ENCODE data around the gene ANXA2.

The ANXA2 gene

GRCh38 chr15:60417112-60417511 lies 19.3 kb upstream of the ANXA2 start:
- Histone ChIP-seq H3K9ac (ENCODE audit: low read depth, low read length, poor library complexity, severe bottlenecking) (no peak overlapping the region), H3K4me1 (ENCODE audit: insufficient read depth, low read length, poor library complexity, severe bottlenecking) (no peaks in the 10 kb centered on the region), H3K9me2 (replicated peaks; ENCODE audit: low read depth, low read length) (no peaks in the 10 kb centered on the region), H3K27me3 (ENCODE audit: insufficient read depth, low read length, poor library complexity, severe bottlenecking) (no peaks in the 10 kb centered on the region), H2AFZ (ENCODE audit: low read length) (no peak overlapping the region), H3K4me3 (ENCODE audit: low read length, poor library complexity, severe bottlenecking) (no peak overlapping the region), H3K36me3 (ENCODE audit: insufficient read depth, low read length) (no peaks in the 10 kb centered on the region), H3F3A (ENCODE audit: low read depth) (no peaks in the 10 kb centered on the region), H4K20me1 (ENCODE audit: insufficient read depth, low read length, poor library complexity, severe bottlenecking) (no peaks in the 10 kb centered on the region), H3K9me3 (ENCODE audit: insufficient read depth, low read depth, low read length) (no peaks in the 10 kb centered on the region), H3K4me2 (ENCODE audit: low read depth, low read length, poor library complexity, severe bottlenecking) (no peak overlapping the region), H3K79me2 (ENCODE audit: insufficient read depth, low read length) (no peaks in the 10 kb centered on the region)
- TF ChIP-seq CTCF (conservative IDR thresholded peaks at IDR 0.05; ENCODE audit: low read length): no peak
- no peak for TF ChIP-seq EZH2phosphoT487 (IDR thresholded peaks at IDR 0.05; ENCODE audit: borderline replicate concordance)

GRCh38 chr15:60416484-60416883 lies 18.7 kb upstream of the ANXA2 start:
- Histone ChIP-seq H3K4me2 (ENCODE audit: low read depth, low read length, poor library complexity, severe bottlenecking) (no peak overlapping the region), H2AFZ (ENCODE audit: low read length) (no peak overlapping the region), H3K36me3 (ENCODE audit: insufficient read depth, low read length) (no peaks in the 10 kb centered on the region), H3K4me3 (ENCODE audit: low read length, poor library complexity, severe bottlenecking) (no peak overlapping the region), H3K9me3 (ENCODE audit: insufficient read depth, low read depth, low read length) (no peaks in the 10 kb centered on the region), H3K27me3 (ENCODE audit: insufficient read depth, low read length, poor library complexity, severe bottlenecking) (no peaks in the 10 kb centered on the region), H3K9ac (ENCODE audit: low read depth, low read length, poor library complexity, severe bottlenecking) (no peak overlapping the region), H3F3A (ENCODE audit: low read depth) (no peaks in the 10 kb centered on the region), H4K20me1 (ENCODE audit: insufficient read depth, low read length, poor library complexity, severe bottlenecking) (no peaks in the 10 kb centered on the region), H3K9me2 (replicated peaks; ENCODE audit: low read depth, low read length) (no peaks in the 10 kb centered on the region), H3K4me1 (ENCODE audit: insufficient read depth, low read length, poor library complexity, severe bottlenecking) (no peaks in the 10 kb centered on the region), H3K79me2 (ENCODE audit: insufficient read depth, low read length) (no peaks in the 10 kb centered on the region)
- TF ChIP-seq EZH2phosphoT487 (IDR thresholded peaks at IDR 0.05; ENCODE audit: borderline replicate concordance): no peak
- TF ChIP-seq CTCF (conservative IDR thresholded peaks at IDR 0.05; ENCODE audit: low read length): no peak

- Histone ChIP-seq H3K36me3 (ENCODE audit: insufficient read depth, low read length) (no peaks in the 10 kb centered on the region), H4K20me1 (ENCODE audit: insufficient read depth, low read length, poor library complexity, severe bottlenecking) (no peaks in the 10 kb centered on the region), H3K9me2 (replicated peaks; ENCODE audit: low read depth, low read length) (no peaks in the 10 kb centered on the region), H3K4me2 (ENCODE audit: low read depth, low read length, poor library complexity, severe bottlenecking) (no peak overlapping the region), H3K9ac (ENCODE audit: low read depth, low read length, poor library complexity, severe bottlenecking) (no peak overlapping the region), H3K9me3 (ENCODE audit: insufficient read depth, low read depth, low read length) (no peaks in the 10 kb centered on the region), H3K4me3 (ENCODE audit: low read length, poor library complexity, severe bottlenecking) (no peak overlapping the region), H2AFZ (ENCODE audit: low read length) (no peak overlapping the region), H3F3A (ENCODE audit: low read depth) (no peaks in the 10 kb centered on the region), H3K27me3 (ENCODE audit: insufficient read depth, low read length, poor library complexity, severe bottlenecking) (no peaks in the 10 kb centered on the region), H3K79me2 (ENCODE audit: insufficient read depth, low read length) (no peaks in the 10 kb centered on the region), H3K4me1 (ENCODE audit: insufficient read depth, low read length, poor library complexity, severe bottlenecking) (no peaks in the 10 kb centered on the region)
- no peak for TF ChIP-seq CTCF (conservative IDR thresholded peaks at IDR 0.05; ENCODE audit: low read length)
- TF ChIP-seq EZH2phosphoT487 (IDR thresholded peaks at IDR 0.05; ENCODE audit: borderline replicate concordance): no peak
These were observed 16.4 kb upstream of the ANXA2 start for GRCh38 chr15:60414016-60414682.

All from Loucy (cell line).